ENCODE data around the gene TENM4. TPM values are rescaled to one million over a fixed set of nuclear protein-coding genes. Genes with fewer than 3 reads are reported as not detected.

TENM4 gene
- total and polyA plus RNA-seq, 2 of the 13 experiments (the other 11 are each of a cell fraction or from before 2014, with no cell fraction given): not detected

GRCh38 chr11:78689585-78690153 lies 751.2 kb downstream of the TENM4 start (continued):
- TF ChIP-seq ZNF143 (CRISPR knock-in tag; IDR thresholded peaks at IDR 0.05): no peak
- no peak for TF ChIP-seq FOXC1 (CRISPR knock-in tag; IDR thresholded peaks at IDR 0.05; ENCODE audit: borderline replicate concordance)
- TF ChIP-seq PRDM4 (CRISPR knock-in tag; IDR thresholded peaks at IDR 0.05; ENCODE audit: borderline replicate concordance): no peak
- no peak for TF ChIP-seq RNF2 (conservative IDR thresholded peaks at IDR 0.05; ENCODE audit: low read depth)
- TF ChIP-seq ZKSCAN5 (CRISPR knock-in tag; IDR thresholded peaks at IDR 0.05): no peak
- TF ChIP-seq ZNF589 (CRISPR knock-in tag; conservative IDR thresholded peaks at IDR 0.05): no peak

GRCh38 chr11:78689101-78689500 lies 751.7 kb downstream of the TENM4 start:
- TF ChIP-seq NFATC3 (CRISPR knock-in tag; IDR thresholded peaks at IDR 0.05): no peak
- TF ChIP-seq SETDB1 (CRISPR knock-in tag; IDR thresholded peaks at IDR 0.05; ENCODE audit: borderline replicate concordance): no peak
- TF ChIP-seq HOXD1 (CRISPR knock-in tag; IDR thresholded peaks at IDR 0.05): no peak
- no peak for TF ChIP-seq MIER2 (CRISPR knock-in tag; IDR thresholded peaks at IDR 0.05)
- no peak for DNase-seq (ENCODE audit: low spot score)

More at GRCh38 chr11:78689101-78689500, 751.7 kb downstream of the TENM4 start:
- Histone ChIP-seq H3K4me2 (ENCODE audit: low read depth, low read length) (no peak overlapping the region), H2AFZ (ENCODE audit: low read length) (no peak overlapping the region), H4K20me1 (ENCODE audit: insufficient read depth, low read length) (no peaks in the 10 kb centered on the region), H3K36me3 (replicated peaks in 1 of 2; ENCODE audit: control insufficient read depth in 1 of 2, insufficient read depth in 2 of 2, low read length in 2 of 2) (no peaks in the 10 kb centered on the region), H3K9me3 (ENCODE audit: low read length) (no peaks in the 10 kb centered on the region), H3K27ac (ENCODE audit: extremely low read length, insufficient read depth, low read length) (no peak overlapping the region), H3K79me2 (ENCODE audit: insufficient read depth, low read length) (no peaks in the 10 kb centered on the region), H3K27me3 (ENCODE audit: control insufficient read depth in 1 of 2, insufficient read depth in 2 of 2, low read length in 2 of 2) (peaks cover 0 to 13% of the 10 kb centered on the region in 2 experiments; a peak in 1 of 5 replicates), H3K4me3 (replicated peaks in 1 of 3; ENCODE audit: insufficient read depth in 1 of 3, low read depth in 2 of 3, low read length in 3 of 3) (no peak overlapping the region), H3K4me1 (ENCODE audit: insufficient read depth, low read length) (no peaks in the 10 kb centered on the region), H3K9ac (ENCODE audit: insufficient read depth, low read depth, low read length) (no peak overlapping the region)
- in situ Hi-C loops (cut with HindIII; ENCODE audit: extremely low pct_ligation_motif_present, low pct_unique_long_range_greater_than_20kb) (no loop called here), intact Hi-C loops (cut with micrococcal nuclease; ENCODE audit: unreplicated experiment) (no loop called here)
- BruUV-seq (replicated peaks): no TSS peak
- POLR2A ChIA-PET: no interaction called here
- FAIRE-seq (no peak), ATAC-seq (no peak)
- 35% methylated on average over 3 of the region's 3 CpGs for WGBS (ENCODE audit: low lambda C conversion rate)
- CTCF ChIA-PET (ENCODE audit: low intra/inter-chr PET ratio, low total read pairs): no interaction called here

All from HepG2 (cell line).